ENCODE measurements around the gene CCDC192.

DNA sequence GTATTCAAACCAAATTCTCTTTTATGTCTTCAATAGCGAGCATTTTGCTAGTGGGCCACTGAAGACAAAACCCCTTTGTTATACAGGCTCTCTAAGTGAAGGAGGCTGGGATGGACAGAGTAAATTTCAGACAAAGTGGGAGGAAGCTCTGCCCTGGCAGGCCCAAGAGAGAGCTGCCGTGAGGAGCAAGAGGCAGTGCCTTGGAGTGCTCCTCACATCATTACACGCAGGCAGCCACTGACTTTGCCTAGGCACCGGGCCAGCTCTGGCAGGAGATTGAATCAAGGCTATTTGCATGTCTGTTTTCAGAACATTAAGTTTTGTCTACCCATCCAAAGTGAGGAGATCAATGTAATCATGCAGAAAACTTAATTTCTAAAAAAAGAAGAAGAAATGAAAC is 167.7 kb downstream of the CCDC192 start:
- TF ChIP-seq, protein P1, sequence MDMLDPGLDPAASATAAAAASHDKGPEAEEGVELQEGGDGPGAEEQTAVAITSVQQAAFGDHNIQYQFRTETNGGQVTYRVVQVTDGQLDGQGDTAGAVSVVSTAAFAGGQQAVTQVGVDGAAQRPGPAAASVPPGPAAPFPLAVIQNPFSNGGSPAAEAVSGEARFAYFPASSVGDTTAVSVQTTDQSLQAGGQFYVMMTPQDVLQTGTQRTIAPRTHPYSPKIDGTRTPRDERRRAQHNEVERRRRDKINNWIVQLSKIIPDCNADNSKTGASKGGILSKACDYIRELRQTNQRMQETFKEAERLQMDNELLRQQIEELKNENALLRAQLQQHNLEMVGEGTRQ (IDR thresholded peaks at IDR 0.05) = no peak
- no peak for TF ChIP-seq SMC3 (IDR thresholded peaks at IDR 0.05)
- no peak for TF ChIP-seq ESRRA (IDR thresholded peaks at IDR 0.05; ENCODE audit: borderline replicate concordance, low read length)
- no peak for TF ChIP-seq CTCF (IDR thresholded peaks at IDR 0.05)
- no peak for TF ChIP-seq RNF2 (IDR thresholded peaks at IDR 0.05; ENCODE audit: borderline replicate concordance, low read depth)
- no peak for TF ChIP-seq JUN (IDR thresholded peaks at IDR 0.05)
